Smooth muscle cell (in vitro differentiated cells): ENCODE measurements around the gene BLOC1S3. TPM values are rescaled to one million over a fixed set of nuclear protein-coding genes. Genes with fewer than 3 reads are reported as not detected.

Experiments
- DNase-seq: peaks from one replicate; lab custom pipeline; 2025; ENCODE audit not compliant: unreplicated experiment; lab: John Stamatoyannopoulos, UW
- H2AFZ ChIP-seq: fragments of 200-600 bp; sonication (generic); 2 replicates; pipeline ENCODE4 v1.6.0; 2016; ENCODE audit warnings: antibody characterized with exemption, low read depth, mild to moderate bottlenecking
- H3F3A ChIP-seq: fragments of 200-600 bp; sonication (generic); 2 replicates; pipeline ENCODE4 v1.6.0; 2017; ENCODE audit warnings: antibody characterized with exemption, low read depth
- H3K27ac ChIP-seq: fragments of 200-600 bp; sonication (generic); 2 replicates; pipeline ENCODE4 v1.5.1; 2016; ENCODE audit warnings: low read depth, mild to moderate bottlenecking
- H3K27me3 ChIP-seq: fragments of 200-600 bp; sonication (generic); 2 replicates; pipeline ENCODE4 v1.6.1; 2016; ENCODE audit warnings: low read depth, mild to moderate bottlenecking
- H3K36me3 ChIP-seq: fragments of 200-600 bp; sonication (generic); 2 replicates; pipeline ENCODE4 v1.5.1; 2016; ENCODE audit warnings: low read depth
- H3K4me1 ChIP-seq: fragments of 200-600 bp; sonication (generic); 2 replicates; pipeline ENCODE4 v1.5.1; 2016; ENCODE audit warnings: low read depth
- H3K4me2 ChIP-seq: fragments of 200-600 bp; sonication (generic); 2 replicates; pipeline ENCODE4 v1.6.0; 2016; ENCODE audit warnings: mild to moderate bottlenecking
- H3K4me3 ChIP-seq: fragments of 200-600 bp; sonication (generic); 2 replicates; pipeline ENCODE4 v1.5.1; 2016; ENCODE audit warnings: mild to moderate bottlenecking
- H3K79me2 ChIP-seq: fragments of 200-600 bp; sonication (generic); 2 replicates; pipeline ENCODE4 v1.6.0; 2016; ENCODE audit warnings: low read depth, mild to moderate bottlenecking
- H3K9ac ChIP-seq: fragments of 200-600 bp; sonication (generic); 2 replicates; pipeline ENCODE4 v1.6.0; 2016; ENCODE audit warnings: low read depth
- H3K9me3 ChIP-seq: fragments of 200-600 bp; sonication (generic); replicated peaks from 2 replicates; pipeline ENCODE4 v1.5.1; 2016; ENCODE audit warnings: low read depth
- H4K20me1 ChIP-seq: fragments of 200-600 bp; sonication (generic); 2 replicates; pipeline ENCODE4 v1.6.0; 2016; ENCODE audit warnings: low read depth
- CTCF ChIP-seq: fragments of 200-600 bp; sonication (generic); IDR thresholded peaks from 2 replicates; pipeline ENCODE4 v1.5.1; 2017; ENCODE audit warnings: borderline replicate concordance, mild to moderate bottlenecking, antibody characterized with exemption; ENCODE audit not compliant: insufficient read depth, poor library complexity, severe bottlenecking
- WGBS: methylation state at CpG from one replicate; pipeline ENCODE4 v1.1.7; 2016; ENCODE audit warnings: low lambda C conversion rate; 5-methylcytosine and 5-hydroxymethylcytosine counted together
- polyA plus RNA-seq: library from polyadenylated mRNA; unstranded; fragments of >200 nt; fragmentation: Nextera tagmentation; extraction: Ambion mirVana; gene quantifications from 2 replicates; pipeline ENCODE4 v1.2.1, GENCODE V29; 2016
- total RNA-seq: library from RNA; depleted of rRNA; stranded (reverse); fragments of >200 nt; gene quantifications from 2 replicates; pipeline ENCODE4 v1.2.3, GENCODE V29; 2014

The BLOC1S3 gene
- total and polyA plus RNA-seq, 2 experiments from 2014 or later: 3.5 to 7.7 TPM

DNA sequence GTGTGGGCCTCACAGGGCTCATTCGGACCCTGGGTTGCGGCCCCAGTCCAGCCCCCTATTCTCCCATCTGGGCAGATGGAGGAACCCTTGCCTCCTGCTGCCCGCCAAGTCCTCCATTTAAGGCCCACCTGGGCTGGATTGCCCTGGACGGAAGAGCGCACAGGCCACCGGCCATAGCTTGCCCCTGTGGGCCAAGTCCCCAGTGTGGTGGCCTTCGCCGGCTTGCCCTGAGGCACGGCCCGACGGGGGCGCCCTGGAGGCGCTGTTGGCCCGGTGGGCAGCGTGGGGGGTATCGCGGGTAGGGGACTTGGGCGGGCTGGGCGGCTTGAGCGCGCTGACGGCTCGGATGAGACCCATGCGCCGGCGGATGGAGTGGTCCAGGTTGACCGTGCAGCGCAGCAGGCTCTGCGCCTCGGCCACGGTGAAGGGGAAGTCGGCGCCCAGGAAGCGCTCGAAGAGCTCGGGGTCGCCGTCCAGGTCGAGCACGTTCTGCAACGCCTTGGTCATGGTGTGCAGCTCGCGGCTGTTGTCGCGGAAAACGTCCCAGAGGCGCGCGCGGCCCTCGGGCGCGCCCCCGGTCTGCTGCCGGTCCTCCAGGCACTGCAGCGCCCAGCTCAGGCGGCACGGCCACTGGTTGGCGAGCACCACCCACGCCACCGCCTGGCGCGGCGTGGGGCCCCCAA, 26.6 kb upstream of the BLOC1S3 start:
- Histone ChIP-seq H3K9me3 (no peaks in the 10 kb centered on the region), H2AFZ (no peak overlapping the region), H3K4me3 (peak overlapping the region; percentile 11)

GRCh38 chr19:45152504-45153338, 25.9 kb upstream of the BLOC1S3 start:
- no peaks in the 10 kb centered on the region for H3K36me3 ChIP-seq
- peak overlapping the region; percentile 11 for H3K4me3 ChIP-seq
- H3K27ac ChIP-seq: no peak overlapping the region
- no peak overlapping the region for H2AFZ ChIP-seq
- no peaks in the 10 kb centered on the region for H3K9me3 ChIP-seq
- no peak for TF ChIP-seq CTCF
- no peaks in the 10 kb centered on the region for H3K79me2 ChIP-seq
- H3K27me3 ChIP-seq: peaks cover 29% of the 10 kb centered on the region
- peaks cover 13% of the 10 kb centered on the region for H4K20me1 ChIP-seq
- 33% methylated on average over 91 of the region's 91 CpGs for WGBS
- DNase-seq: no peak
- H3F3A ChIP-seq: no peaks in the 10 kb centered on the region
- peak overlapping the region; percentile 79 for H3K4me2 ChIP-seq
- no peak overlapping the region for H3K9ac ChIP-seq
- H3K4me1 ChIP-seq: peaks cover 10% of the 10 kb centered on the region

More for the DNA sequence above, 26.6 kb upstream of the BLOC1S3 start:
- TF ChIP-seq CTCF: no peak
- WGBS: 37% methylated on average over 57 of the region's 64 CpGs
- Histone ChIP-seq H3K79me2 (no peaks in the 10 kb centered on the region), H3K4me1 (peaks cover 10% of the 10 kb centered on the region), H3K36me3 (no peaks in the 10 kb centered on the region), H3F3A (no peaks in the 10 kb centered on the region), H3K4me2 (peak overlapping the region; percentile 79), H4K20me1 (peaks cover 13% of the 10 kb centered on the region), H3K27ac (no peak overlapping the region), H3K9ac (no peak overlapping the region), H3K27me3 (peaks cover 29% of the 10 kb centered on the region)
- DNase-seq: no peak

GRCh38 chr19:45153339-45154063, 25.1 kb upstream of the BLOC1S3 start:
- Histone ChIP-seq H3K79me2 (no peaks in the 10 kb centered on the region), H4K20me1 (peaks cover 13% of the 10 kb centered on the region), H3K27me3 (peaks cover 29% of the 10 kb centered on the region), H3K9me3 (no peaks in the 10 kb centered on the region), H3K27ac (no peak overlapping the region), H3K36me3 (no peaks in the 10 kb centered on the region), H3K4me3 (peak overlapping the region; percentile 27), H3K4me2 (peak overlapping the region; percentile 79), H3K9ac (no peak overlapping the region), H2AFZ (no peak overlapping the region), H3K4me1 (peaks cover 10% of the 10 kb centered on the region), H3F3A (no peaks in the 10 kb centered on the region)
- no peak for TF ChIP-seq CTCF
- peak; percentile 9 for DNase-seq
- WGBS: 16% methylated on average over 62 of the region's 69 CpGs
